HG02852 (cell line): ENCODE results near the gene RTKN.
"Not testable (repeated sequence)": the region's sequence is repeated elsewhere in the genome, so short reads cannot be mapped to it uniquely, and the experiment has no call there.

Experiments used
- ATAC-seq: cut with Tn5 transposase; IDR thresholded peaks from one replicate; pipeline ENCODE4 v1.9.1; 2021; ENCODE audit warnings: mild to moderate bottlenecking, moderate library complexity; ENCODE audit not compliant: unreplicated experiment

Gene RTKN

DNA sequence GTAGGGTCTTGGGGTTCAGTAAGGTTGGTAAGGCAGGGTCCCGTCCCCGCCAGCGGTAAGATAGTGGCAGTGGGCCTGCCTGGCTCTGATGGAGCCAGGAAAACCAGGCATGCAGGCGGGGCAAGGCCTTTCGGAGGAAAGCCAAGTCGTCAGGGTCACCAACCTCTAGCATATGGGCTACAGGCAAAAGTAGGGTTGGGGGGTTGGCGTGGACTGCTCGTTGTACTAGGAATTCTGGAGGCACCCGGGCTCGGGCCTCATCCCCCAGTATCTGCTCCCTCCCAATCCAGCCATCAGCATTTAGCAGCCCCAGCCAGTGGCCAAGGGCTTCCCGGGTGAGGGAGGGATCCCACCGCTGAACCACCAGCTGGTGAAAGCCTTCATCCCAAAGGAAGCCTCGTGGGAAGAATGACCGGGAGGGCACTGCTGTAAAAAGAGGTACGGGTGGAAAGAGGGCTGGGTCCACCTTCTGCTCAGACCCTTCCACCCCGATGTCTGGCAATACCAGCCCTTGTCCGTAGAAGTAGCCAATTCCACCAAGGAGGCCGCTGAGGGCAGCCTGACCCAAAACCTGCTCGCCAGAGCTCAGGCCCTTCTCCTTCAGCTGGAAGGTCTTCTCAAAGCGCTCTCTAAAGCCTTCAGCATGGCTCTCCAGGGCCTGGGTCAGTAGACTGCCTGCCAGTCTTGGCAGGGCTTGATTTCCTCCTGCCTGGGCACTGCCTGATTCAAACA, 20.5 kb upstream of the RTKN start:
- no peak for ATAC-seq

DNA sequence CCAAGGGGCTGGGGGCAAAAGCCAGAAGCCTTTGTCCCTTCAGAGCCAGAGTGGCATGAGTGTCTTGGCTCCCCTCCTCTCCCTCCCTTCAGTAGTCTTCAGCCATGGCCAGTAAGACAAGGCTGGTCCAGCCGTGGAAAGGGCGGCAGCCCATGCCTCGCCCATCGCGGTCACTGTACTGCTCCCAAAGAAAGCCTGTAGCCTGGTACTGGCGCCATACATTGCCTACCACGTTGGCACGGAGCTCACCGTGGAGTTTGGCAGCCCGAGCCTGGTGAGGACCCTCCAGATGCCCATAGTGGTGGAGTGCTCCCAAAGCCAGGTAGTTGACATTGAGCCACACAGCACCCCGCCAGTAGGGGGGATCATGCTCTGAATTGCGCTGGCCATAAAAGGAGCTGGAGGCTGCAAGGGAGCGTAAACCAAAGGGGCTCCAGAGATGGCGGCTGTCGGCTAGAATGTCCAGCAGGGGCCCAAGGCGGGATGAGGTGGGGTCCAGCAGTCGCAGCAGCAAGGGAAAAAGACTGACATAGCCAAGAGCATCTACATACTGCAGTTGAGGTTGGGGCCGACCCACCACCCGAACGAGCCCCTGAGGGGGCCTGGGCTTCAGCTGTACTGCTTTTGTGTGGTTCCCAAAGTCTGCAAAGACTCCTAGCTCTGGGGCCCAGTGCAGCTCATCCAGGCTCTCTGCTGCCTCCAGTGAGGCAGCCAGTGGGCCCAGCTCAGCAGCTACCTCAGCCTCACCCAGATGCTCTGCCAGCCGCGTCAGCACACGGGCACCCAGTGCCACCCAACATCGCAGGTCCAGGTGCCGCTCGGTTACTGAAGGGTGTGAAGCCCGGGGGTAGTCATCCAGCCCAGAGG, 19.7 kb upstream of the RTKN start:
- ATAC-seq: no peak

- ATAC-seq: not testable (repeated sequence)
These were observed 18.4 kb upstream of the RTKN start for GRCh38 chr2:74460187-74460586.

- not testable (repeated sequence) for ATAC-seq
These were observed 17.9 kb upstream of the RTKN start for GRCh38 chr2:74459503-74460118.

DNA sequence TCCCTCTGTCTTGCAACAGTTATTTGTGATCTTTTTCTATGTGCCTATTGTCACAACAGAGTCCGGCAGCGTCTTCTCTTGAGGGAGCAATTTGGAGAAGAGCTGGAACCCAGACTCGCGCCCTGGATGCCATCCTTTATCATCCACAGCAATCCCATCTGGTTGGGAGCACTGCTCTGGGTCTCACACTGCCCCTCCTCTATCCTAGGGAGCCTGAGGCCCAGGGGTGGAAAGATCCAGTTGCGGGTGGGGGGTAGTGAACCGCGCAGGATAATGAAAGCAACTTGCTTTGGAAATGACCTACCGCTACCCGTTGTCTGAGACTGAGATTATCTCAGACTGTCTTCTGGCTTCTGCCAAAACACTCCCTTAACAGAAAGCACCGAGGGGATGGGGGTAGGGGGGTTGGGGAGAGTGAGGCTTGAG, 17.2 kb upstream of the RTKN start:
- no peak for ATAC-seq

DNA sequence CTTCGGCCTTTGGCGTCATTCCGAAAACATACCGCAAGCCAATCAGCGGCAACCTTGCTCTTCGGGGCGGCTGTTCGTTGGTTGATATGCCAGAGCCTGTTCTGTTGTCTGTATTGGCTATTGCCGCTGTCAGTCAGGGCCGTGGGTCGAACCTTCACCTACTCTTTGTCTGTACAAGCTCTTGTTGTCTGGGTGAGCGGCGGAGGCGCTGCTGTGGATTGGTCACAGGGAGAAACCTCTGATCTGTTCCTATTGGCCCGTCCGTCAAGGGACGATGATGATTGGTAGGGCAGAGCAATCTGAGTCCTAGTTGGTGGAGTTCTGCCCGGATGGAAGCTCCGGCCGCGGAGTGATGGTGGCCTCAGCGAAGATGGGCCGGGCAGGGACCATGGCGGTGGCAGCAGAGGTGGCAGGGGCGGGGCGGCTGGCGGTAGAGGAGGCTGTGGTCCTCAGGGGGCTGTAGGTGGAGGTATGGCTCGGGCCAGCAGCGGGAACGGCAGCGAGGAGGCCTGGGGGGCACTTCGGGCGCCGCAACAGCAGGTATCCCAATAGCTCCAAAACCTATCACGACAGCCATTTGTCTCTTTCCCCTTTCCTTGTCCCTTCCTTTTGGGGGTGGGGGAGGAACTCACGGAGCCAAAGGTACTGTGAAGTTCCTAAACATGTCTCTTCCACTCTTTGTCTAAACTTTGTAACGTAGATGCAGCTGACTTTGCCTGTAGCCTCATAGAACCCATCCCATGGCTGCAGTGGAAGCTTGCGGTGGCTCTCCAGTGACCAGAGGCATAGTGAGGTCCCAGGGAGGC, 16.6 kb upstream of the RTKN start, which contains the start of gene WBP1:
Gene WBP1 (plus strand): TSS at position 307 of the 806 bp plus-strand sequence. CDS start 165 bp downstream, at position 472.
- peak; percentile 83 for ATAC-seq

DNA sequence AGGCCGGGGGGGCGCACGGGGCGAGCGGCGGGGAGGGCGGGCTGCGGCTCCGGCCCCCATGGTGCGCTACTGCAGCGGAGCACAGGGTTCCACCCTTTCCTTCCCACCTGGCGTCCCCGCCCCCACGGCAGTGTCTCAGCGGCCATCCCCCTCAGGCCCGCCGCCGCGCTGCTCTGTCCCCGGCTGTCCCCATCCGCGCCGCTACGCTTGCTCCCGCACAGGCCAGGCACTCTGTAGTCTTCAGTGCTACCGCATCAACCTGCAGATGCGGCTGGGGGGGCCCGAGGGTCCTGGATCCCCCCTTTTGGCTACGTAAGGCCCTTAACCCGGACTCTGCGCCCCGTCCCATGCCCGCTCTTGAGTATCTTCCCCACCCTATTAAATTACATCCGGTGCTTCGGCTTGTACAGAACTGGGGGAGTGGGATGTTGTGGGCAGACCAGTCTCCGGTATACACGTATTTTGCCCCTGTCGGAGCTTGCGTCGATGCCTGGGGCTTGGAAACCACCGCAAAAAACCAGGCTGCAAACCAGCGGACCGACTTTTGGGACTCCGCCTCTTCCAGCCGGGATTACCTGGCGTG, 15.9 kb upstream of the RTKN start:
- ATAC-seq: peak; percentile 28

DNA sequence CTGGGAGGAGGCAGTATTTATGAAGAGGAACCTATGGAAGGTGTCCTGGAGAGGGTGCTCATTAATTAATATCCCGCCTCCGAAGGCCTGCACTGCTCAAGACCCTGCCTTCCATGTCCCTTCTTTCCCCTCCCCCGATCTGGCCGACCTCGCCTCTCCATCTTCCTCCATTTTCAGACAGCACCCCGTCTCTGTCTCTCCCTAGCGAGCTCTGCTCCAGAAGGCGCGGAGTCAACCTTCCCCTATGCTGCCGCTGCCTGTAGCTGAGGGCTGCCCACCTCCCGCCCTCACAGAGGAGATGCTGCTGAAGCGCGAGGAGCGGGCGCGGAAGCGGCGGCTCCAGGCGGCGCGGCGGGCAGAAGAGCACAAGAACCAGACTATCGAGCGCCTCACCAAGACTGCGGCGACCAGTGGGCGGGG, 15.4 kb upstream of the RTKN start:
- no peak for ATAC-seq

GRCh38 chr2:74454654-74455511, 13.1 kb upstream of the RTKN start, which contains the start of gene INO80B:
TSS of gene INO80B (plus strand) at chr2:74455087. CDS start at chr2:74455117, 30 bp downstream.
- ATAC-seq: peak; percentile 40

DNA sequence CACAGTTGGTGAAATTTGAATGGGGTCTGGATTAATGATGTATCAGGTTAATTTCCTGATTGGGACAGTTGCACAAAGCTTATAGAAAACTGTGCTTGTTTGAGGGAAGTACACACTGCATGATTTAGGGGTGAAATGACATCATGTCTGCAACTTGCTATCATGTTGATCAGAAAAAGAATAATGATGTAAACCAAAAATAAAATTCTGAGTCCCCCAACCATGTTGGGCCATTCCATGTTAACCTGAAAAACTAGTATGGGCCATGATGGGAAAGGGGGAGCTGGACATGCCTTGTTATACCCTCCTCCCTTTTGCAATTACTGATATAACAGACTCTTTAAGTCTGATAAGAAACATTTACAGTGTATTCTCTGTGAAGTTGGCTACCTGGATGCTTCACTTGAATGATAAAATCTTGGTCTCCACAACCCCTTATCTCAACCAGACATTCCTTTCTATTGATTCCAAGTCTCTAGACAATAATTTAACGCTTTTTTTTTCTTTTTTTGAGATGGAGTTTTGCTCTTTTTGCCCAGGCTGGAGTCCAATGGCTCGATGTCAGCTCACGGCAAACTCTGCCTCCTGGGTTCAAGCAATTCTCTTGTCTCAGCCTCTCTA, 8.9 kb upstream of the RTKN start:
- ATAC-seq: no peak

DNA sequence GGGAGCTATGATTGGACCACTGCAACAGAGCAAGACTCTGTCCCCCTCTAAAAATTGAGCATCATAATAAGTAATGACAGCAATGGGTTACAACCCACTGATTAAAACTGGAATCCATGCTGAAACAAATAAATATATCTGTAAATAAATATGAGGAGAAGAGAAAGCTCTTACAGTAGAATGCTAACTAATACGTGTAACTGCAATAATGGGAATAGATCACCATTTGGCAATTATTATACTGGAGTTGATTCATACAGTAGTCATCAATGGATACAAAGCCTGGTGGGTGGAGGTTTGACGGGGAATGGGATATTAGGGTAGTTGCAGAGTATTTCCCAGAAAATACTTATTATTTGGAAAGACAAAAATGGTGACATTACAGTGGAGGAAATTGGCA, 7.0 kb upstream of the RTKN start:
- ATAC-seq: no peak

GRCh38 chr2:74447230-74447999, 5.7 kb upstream of the RTKN start:
- ATAC-seq: no peak

- no peak for ATAC-seq
These were observed 3.0 kb upstream of the RTKN start for GRCh38 chr2:74444498-74445318.

- not testable (repeated sequence) for ATAC-seq
These were observed 953 bp upstream of the RTKN start for GRCh38 chr2:74442483-74443297.

DNA sequence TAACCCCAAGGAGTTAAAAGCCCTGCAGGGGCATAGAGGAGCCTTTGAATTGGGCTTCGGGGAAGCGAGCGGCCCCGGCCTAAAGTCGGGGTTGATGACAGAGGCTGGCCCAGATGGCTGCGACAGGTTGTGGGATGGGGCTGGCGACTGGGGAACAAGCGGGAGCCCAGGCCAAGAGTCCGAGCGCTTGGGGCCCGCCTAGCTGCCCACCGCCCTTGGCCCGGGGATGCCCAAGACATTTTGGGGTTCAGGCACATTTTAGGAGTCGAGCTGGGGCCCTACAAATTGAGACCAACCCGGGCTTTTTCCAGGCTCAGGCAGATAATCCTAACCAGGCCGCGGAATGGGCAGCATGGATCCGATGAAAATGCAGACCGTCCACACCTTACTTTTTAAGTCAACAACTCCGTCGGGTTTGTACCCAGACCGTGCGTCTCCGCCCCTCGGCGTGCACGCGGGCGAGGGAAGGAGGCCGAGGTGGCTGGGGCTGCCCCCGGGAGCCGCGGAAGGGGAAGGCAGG, 507 bp downstream of the RTKN start:
- ATAC-seq: no peak
